ENCODE measurements around the gene RAPGEF5. TPM values are rescaled to one million over a fixed set of nuclear protein-coding genes. Genes with fewer than 3 reads are reported as not detected.

RAPGEF5 gene
- total RNA-seq, 1 experiment from 2014 or later = 3.6 TPM

- no peak for DNase-seq (ENCODE audit: low read depth)
These were observed 100.3 kb downstream of the RAPGEF5 start for GRCh38 chr7:22256541-22257096.

GRCh38 chr7:22255834-22256233 is 101.1 kb downstream of the RAPGEF5 start:
- DNase-seq (ENCODE audit: low read depth) = no peak

GRCh38 chr7:22255342-22255741 is 101.6 kb downstream of the RAPGEF5 start:
- no peak for DNase-seq (ENCODE audit: low read depth)

GRCh38 chr7:22252936-22253536 is 103.9 kb downstream of the RAPGEF5 start:
- DNase-seq (ENCODE audit: low read depth) = no peak

- no peak for DNase-seq (ENCODE audit: low read depth)
These were observed 104.9 kb downstream of the RAPGEF5 start for GRCh38 chr7:22252016-22252415.

GRCh38 chr7:22251281-22251680 is 105.7 kb downstream of the RAPGEF5 start:
- no peak for DNase-seq (ENCODE audit: low read depth)

- no peak for DNase-seq (ENCODE audit: low read depth)
These were observed 106.6 kb downstream of the RAPGEF5 start for GRCh38 chr7:22250390-22250789.

GRCh38 chr7:22248111-22248809 is 108.7 kb downstream of the RAPGEF5 start:
- peak; percentile 48 for DNase-seq (ENCODE audit: low read depth)

- no peak for DNase-seq (ENCODE audit: low read depth)
These were observed 115.1 kb downstream of the RAPGEF5 start for GRCh38 chr7:22241805-22242390.

GRCh38 chr7:22240904-22241571 is 115.9 kb downstream of the RAPGEF5 start:
- DNase-seq (ENCODE audit: low read depth) = no peak

- DNase-seq (ENCODE audit: low read depth) = peak; percentile 36
These were observed 118.3 kb downstream of the RAPGEF5 start for GRCh38 chr7:22238354-22239311.

- DNase-seq (ENCODE audit: low read depth) = no peak
These were observed 121.8 kb downstream of the RAPGEF5 start for GRCh38 chr7:22235134-22235533.

GRCh38 chr7:22234227-22234626 is 122.7 kb downstream of the RAPGEF5 start:
- no peak for DNase-seq (ENCODE audit: low read depth)

GRCh38 chr7:22231806-22232205 is 125.1 kb downstream of the RAPGEF5 start:
- DNase-seq (ENCODE audit: low read depth) = no peak

- no peak for DNase-seq (ENCODE audit: low read depth)
These were observed 125.8 kb downstream of the RAPGEF5 start for GRCh38 chr7:22231141-22231540.

GRCh38 chr7:22230238-22230637 is 126.7 kb downstream of the RAPGEF5 start:
- no peak for DNase-seq (ENCODE audit: low read depth)

- DNase-seq (ENCODE audit: low read depth) = no peak
These were observed 127.8 kb downstream of the RAPGEF5 start for GRCh38 chr7:22229148-22229547.

- no peak for DNase-seq (ENCODE audit: low read depth)
These were observed 133.1 kb downstream of the RAPGEF5 start for GRCh38 chr7:22223807-22224206.

GRCh38 chr7:22220941-22221340 is 136.0 kb downstream of the RAPGEF5 start:
- DNase-seq (ENCODE audit: low read depth) = peak; percentile 57

GRCh38 chr7:22219739-22220493 is 137.0 kb downstream of the RAPGEF5 start:
- DNase-seq (ENCODE audit: low read depth) = peak; percentile 13

Data from RPMI7951 (cell line).